GM21529 (cell line): Measurements from ENCODE around the gene FILIP1.

ENCODE experiments used
- ATAC-seq: cut with Tn5 transposase; IDR thresholded peaks from one replicate; pipeline ENCODE4 v1.9.1; 2021; ENCODE audit not compliant: unreplicated experiment

Gene FILIP1

GRCh38 chr6:75493400-75494064 is at the start of gene FILIP1:
FILIP1 (minus strand) TSS chr6:75493800; CDS start chr6:75414972, 78,828 bp downstream.
- no peak for ATAC-seq

DNA sequence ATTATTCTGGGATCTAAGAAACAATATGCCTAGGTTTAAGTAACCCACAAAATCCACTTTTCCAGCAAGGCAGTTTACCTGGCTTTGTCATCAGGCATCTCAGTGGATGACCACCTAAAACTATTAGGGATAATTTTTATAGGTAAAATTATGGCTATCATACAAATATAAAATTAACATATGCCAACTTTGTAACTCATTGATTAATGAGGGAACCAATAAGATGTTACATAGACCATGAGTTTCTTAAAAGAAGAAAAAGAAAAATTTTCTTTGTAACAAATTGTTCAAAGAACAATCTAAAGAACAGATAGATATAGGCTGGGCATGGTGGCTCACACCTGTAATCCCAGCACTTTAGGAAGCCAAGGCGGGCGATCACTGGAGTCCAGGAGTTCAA is 49.7 kb upstream of the FILIP1 start:
- ATAC-seq: no peak

- ATAC-seq: no peak
These were observed 45.5 kb upstream of the FILIP1 start for GRCh38 chr6:75539136-75539535.

GRCh38 chr6:75532521-75532920 is 38.9 kb upstream of the FILIP1 start:
- ATAC-seq: no peak

DNA sequence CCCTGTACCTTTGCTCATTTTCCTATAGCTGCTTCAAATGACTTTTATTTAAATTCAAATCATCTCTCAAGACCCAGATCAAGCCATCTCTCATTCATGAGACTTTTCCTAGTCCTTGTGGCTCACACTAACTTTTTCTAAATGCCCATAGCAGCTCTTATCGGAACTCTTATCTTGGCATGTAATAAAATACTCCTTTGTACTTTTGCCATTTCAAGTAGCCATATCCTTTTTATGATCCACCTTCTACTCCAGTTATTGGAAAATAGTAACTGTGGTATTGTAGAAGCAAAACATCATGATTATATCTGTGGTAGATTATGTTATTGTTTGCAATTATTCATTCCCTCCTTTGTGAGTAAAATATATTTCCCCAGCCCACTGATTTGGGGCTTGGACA is 37.6 kb upstream of the FILIP1 start:
- ATAC-seq: no peak

DNA sequence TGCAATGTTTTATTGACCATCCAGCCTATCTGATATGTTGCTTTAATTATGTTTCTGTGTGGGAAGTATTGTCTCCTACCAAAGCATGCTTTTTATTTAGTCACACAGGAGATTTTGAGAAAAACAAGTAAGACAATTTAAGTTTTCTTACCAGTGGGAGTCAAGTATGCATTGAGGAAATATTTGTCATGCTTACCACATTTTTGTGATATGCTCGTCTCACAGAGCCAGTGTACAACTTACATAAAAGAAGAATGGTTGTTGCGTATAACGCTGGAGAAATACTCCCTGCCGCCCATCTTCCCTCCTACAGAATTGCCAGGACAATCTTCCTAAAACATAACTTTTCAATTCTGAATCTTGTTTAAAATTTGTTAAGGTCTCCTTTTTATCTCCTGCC is 37.1 kb upstream of the FILIP1 start:
- ATAC-seq: no peak

- no peak for ATAC-seq
These were observed 34.8 kb upstream of the FILIP1 start for GRCh38 chr6:75528423-75528822.

DNA sequence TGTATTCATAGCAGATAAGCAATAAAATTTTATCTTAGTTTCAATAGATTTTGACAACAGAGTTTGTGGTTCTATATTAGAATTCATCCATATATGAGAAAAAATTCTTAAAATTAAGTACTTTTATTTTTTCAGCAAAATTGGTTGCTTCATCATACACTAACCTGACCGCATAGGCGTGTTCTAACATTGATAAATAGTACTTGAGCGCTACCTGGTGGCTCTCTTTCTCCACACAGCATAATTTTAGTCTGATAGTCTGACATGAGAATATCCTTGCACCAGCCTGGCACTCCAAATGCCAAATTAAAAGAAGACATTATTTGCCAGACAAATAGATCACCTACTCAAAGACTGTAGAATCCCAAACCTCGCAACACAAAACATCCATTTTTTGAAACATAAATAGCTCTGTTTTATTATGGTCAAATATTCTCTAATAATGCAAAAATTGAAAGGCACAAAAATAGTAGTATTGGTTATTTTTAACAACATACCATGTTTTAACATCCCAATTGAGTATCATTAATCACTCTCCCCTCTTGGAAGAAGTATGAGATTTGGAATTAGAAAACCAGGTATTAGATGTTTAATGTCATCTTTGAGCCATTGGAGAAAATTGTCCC is 33.0 kb upstream of the FILIP1 start:
- ATAC-seq: peak; percentile 91

DNA sequence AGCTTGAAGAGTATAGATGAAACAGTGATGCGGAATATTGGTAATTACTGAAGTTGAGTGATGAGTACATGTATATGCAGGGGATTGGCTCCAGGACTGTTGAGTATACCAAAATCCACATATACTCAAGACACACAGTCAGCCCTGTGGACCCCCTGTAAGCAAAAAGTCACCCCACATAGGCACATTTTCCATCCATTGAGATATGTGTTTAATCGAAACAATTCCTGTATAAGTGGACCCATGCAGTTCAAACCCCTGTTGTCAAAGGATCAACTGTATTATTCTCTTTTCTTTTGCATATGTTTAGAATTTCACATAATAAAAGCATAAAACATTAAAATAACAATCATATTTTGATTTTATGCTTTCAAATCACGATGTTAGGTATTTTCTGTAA is 32.1 kb upstream of the FILIP1 start:
- no peak for ATAC-seq

- no peak for ATAC-seq
These were observed 30.8 kb upstream of the FILIP1 start for GRCh38 chr6:75524322-75524972.

GRCh38 chr6:75516757-75517156 is 23.2 kb upstream of the FILIP1 start:
- ATAC-seq: no peak

DNA sequence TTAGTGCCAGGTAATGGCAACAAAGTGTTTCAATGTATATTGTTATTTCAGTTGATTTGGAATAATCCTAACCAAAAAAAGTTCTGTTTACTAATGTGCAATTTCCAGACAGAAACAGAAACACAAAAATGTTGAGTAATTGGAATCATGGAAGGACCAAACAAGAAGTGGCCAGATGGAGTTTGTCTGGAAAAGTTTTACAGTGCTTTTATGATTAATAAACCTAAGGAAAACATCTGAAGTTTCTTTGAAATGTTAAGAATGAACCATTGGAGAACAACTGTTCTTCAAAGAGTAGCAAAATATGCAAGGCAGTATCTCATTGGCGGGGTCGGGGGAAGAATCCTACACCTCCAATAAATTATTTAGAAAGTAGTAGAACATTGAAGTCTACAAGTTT is 19.0 kb upstream of the FILIP1 start:
- no peak for ATAC-seq

- ATAC-seq: no peak
These were observed 11.8 kb upstream of the FILIP1 start for GRCh38 chr6:75505424-75505823.

DNA sequence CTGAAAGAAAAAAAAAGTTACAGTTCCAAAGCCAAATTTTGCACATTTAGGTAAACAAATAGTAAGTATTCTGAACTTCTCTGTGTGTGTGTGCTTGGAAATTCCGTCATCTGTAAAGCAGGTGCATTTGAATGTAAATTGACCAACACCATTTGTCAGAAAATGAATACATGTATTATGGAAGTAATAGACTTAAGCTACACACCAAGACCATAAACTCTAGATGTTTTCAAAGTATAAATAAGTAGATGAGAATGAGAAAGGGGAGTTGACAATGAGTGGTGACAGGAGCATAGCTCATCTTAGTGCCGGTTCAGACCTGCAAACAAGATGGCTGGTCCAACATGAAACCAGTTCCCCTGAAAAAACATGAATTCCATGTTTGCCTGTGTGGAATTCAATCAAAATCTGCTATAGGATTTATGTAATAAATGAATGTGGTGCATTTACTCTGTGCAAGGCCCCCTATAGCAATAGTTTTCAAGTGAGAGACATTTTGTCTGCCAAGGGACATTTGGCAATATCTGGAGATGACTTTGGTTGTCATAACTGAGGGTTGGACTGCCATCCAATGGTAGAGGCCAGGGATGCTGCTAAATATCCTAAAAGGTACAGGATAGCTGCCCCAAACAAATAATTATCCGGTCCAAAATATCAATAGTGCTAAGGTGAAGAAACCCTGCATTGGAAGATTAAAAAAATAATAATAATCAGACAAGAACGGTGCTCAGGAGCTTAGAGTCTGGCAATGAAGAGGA is 11.0 kb upstream of the FILIP1 start:
- no peak for ATAC-seq

DNA sequence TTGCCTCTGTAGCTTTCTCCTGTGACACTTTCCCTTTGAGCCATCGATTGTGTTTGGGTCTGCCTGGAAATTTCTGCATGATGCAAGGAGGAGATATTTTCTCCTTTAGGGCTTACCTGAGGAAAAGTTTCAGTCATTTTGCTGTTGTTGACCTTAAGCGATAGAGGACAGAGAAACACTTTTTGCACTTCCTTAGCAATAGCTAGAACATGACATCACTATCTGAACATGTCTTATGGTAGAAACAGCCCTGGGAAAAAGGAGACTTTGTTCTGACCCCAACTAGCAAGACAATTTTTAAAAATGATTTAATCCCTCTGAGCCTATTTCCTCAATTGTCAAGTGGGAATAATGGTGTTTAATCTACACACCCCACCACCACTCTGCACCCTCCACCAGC is 9.7 kb upstream of the FILIP1 start:
- no peak for ATAC-seq

- no peak for ATAC-seq
These were observed 9.3 kb upstream of the FILIP1 start for GRCh38 chr6:75502884-75503283.

- ATAC-seq: no peak
These were observed 8.2 kb upstream of the FILIP1 start for GRCh38 chr6:75501756-75502155.

GRCh38 chr6:75499640-75500039 is 6.0 kb upstream of the FILIP1 start:
- ATAC-seq: no peak

DNA sequence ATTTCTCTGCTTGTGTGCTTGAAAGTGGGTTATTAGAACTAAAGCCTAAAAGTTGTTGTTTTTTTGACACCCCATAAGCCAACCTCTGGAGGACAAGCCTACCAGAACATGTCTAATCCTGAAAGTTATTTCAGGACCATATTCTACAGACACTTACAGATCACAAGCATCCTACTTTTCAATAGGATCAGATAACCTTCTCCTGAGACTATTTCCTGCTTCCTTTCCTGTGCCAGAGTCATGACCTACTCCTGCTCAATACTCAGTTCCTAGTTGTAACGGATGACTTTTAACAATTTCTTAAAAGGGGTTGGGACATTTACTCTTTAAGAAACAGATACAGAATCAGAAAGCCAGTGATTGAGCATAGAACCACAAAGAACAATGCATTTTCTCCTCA is 5.3 kb upstream of the FILIP1 start:
- no peak for ATAC-seq

- ATAC-seq: no peak
These were observed 4.4 kb upstream of the FILIP1 start for GRCh38 chr6:75497994-75498393.

- ATAC-seq: no peak
These were observed 1.4 kb upstream of the FILIP1 start for GRCh38 chr6:75495011-75495410.

DNA sequence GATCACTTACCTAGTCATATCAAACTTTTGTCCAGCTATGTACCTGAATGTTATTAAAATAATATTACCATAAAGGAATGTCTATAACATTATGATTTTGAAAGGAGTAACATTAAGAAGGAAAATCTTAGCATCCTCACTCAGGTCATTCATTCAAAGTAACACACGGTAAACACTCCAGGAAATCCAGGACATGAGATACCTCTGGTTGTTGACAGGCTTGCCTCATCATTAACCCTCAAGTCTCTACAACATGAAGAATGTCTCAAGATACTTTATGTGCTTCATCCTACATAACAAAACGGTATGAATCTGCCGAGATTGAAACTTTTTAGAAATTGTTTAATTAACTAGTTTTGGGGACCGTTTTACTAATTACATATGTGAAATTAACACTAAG is 690 bp upstream of the FILIP1 start:
- no peak for ATAC-seq
